Neural cell (in vitro differentiated cells): ENCODE measurements around the gene CTDP1. TPM values are rescaled to one million over a fixed set of nuclear protein-coding genes. Genes with fewer than 3 reads are reported as not detected.

Source experiments
- H2AFZ ChIP-seq: fragments of 200-600, 300-800 bp; sonication (generic), shearing (Covaris generic); 2 replicates; pipeline ENCODE4 v1.6.0; 2014; ENCODE audit warnings: low read depth, mild to moderate bottlenecking, antibody characterized with exemption, low read length, moderate library complexity
- H3F3A ChIP-seq: fragments of 200-600 bp; shearing (Covaris generic); 2 replicates; pipeline ENCODE4 v1.6.1; 2016; ENCODE audit warnings: mild to moderate bottlenecking, moderate library complexity, mixed read lengths, antibody characterized with exemption, low read length; ENCODE audit not compliant: insufficient read depth, poor library complexity, severe bottlenecking
- H3K27ac ChIP-seq: fragments of 200-600, 300-800 bp; sonication (generic), shearing (Covaris generic); 2 replicates; pipeline ENCODE4 v1.5.1; 2014; ENCODE audit warnings: mild to moderate bottlenecking, low read length, moderate library complexity
- H3K27me3 ChIP-seq: fragments of 300-800, 200-600 bp; sonication (generic), shearing (Covaris generic); 2 replicates; pipeline ENCODE4 v1.6.0; 2014; ENCODE audit warnings: mild to moderate bottlenecking, low read depth, low read length, moderate library complexity; ENCODE audit not compliant: insufficient read depth
- H3K36me3 ChIP-seq: fragments of 300-800, 200-600 bp; sonication (generic), shearing (Covaris generic); 2 replicates; pipeline ENCODE4 v1.5.1; 2014; ENCODE audit warnings: mild to moderate bottlenecking, antibody characterized with exemption, low read length, moderate library complexity; ENCODE audit not compliant: insufficient read depth
- H3K4me2 ChIP-seq: fragments of 300-800, 200-600 bp; sonication (generic), shearing (Covaris generic); 2 replicates; pipeline ENCODE4 v1.6.0; 2014; ENCODE audit warnings: mild to moderate bottlenecking, low read length
- H3K4me3 ChIP-seq: fragments of 300-800, 200-600 bp; sonication (generic), shearing (Covaris generic); 2 replicates; pipeline ENCODE4 v1.5.1; 2014; ENCODE audit warnings: mild to moderate bottlenecking, low read length, moderate library complexity
- H3K79me2 ChIP-seq: fragments of 200-600 bp; shearing (Covaris generic); replicated peaks from 2 replicates; pipeline ENCODE4 v1.6.0; 2014; ENCODE audit warnings: mild to moderate bottlenecking, low read length, moderate library complexity; ENCODE audit not compliant: insufficient read depth
- H3K9ac ChIP-seq: fragments of 300-800, 200-600 bp; sonication (generic), shearing (Covaris generic); 2 replicates; pipeline ENCODE4 v1.6.1; 2016; ENCODE audit warnings: mild to moderate bottlenecking, low read length, mixed read lengths
- H3K9me2 ChIP-seq: fragments of 200-600 bp; shearing (Covaris generic); 2 replicates; pipeline ENCODE4 v1.6.1; 2016; ENCODE audit warnings: mild to moderate bottlenecking, low read length, mixed read lengths; ENCODE audit not compliant: insufficient read depth
- H3K9me3 ChIP-seq: fragments of 200-600, 300-800 bp; sonication (generic), shearing (Covaris generic); 2 replicates; pipeline ENCODE4 v1.6.1; 2016; ENCODE audit warnings: mild to moderate bottlenecking, mixed run types, low read length, moderate library complexity, mixed read lengths
- H4K20me1 ChIP-seq: fragments of 200-600 bp; shearing (Covaris generic); 2 replicates; pipeline ENCODE4 v1.6.1; 2016; ENCODE audit warnings: mild to moderate bottlenecking, mixed run types; ENCODE audit not compliant: insufficient read depth
- EP300 ChIP-seq: fragments of 450-650 bp; conservative IDR thresholded peaks from 2 replicates; pipeline ENCODE4 v1.6.1; 2014; ENCODE audit warnings: antibody characterized with exemption, mild to moderate bottlenecking, moderate library complexity; ENCODE audit not compliant: poor library complexity, severe bottlenecking
- EZH2 ChIP-seq: fragments of 200-600, 300-800 bp; shearing (Covaris generic), sonication (generic); IDR thresholded peaks from 2 replicates; pipeline ENCODE4 v1.6.1; 2014; ENCODE audit warnings: antibody characterized with exemption, low read length, borderline replicate concordance, mild to moderate bottlenecking; ENCODE audit not compliant: insufficient read depth, poor library complexity, severe bottlenecking
- MXI1 ChIP-seq: fragments of 450-650 bp; conservative IDR thresholded peaks from 2 replicates; pipeline ENCODE4 v1.6.1; 2014; ENCODE audit warnings: antibody characterized with exemption, mild to moderate bottlenecking; ENCODE audit not compliant: poor library complexity, severe bottlenecking
- POLR2AphosphoS5 ChIP-seq: IDR thresholded peaks from 2 replicates; pipeline ENCODE4 v1.6.1; 2012
- RAD21 ChIP-seq: fragments of 450-650 bp; conservative IDR thresholded peaks from 2 replicates; pipeline ENCODE4 v1.6.1; 2014; ENCODE audit warnings: antibody characterized with exemption, mild to moderate bottlenecking, moderate library complexity
- SMC3 ChIP-seq: fragments of 450-650 bp; conservative IDR thresholded peaks from 2 replicates; pipeline ENCODE4 v1.6.1; 2014; ENCODE audit warnings: antibody characterized with exemption, mild to moderate bottlenecking, moderate library complexity; ENCODE audit not compliant: poor library complexity
- TAF1 ChIP-seq: IDR thresholded peaks from 2 replicates; pipeline ENCODE4 v1.6.1; 2012; ENCODE audit warnings: low read depth
- polyA plus RNA-seq: library from polyadenylated mRNA; depleted of rRNA; stranded (reverse); fragments of >200 nt; gene quantifications from 2 replicates; pipeline ENCODE4 v1.2.3, GENCODE V29; 2014
- TF ChIP-seq, protein P1 (sequence below): IDR thresholded peaks from 2 replicates; pipeline ENCODE4 v1.6.1; 2012; ENCODE audit warnings: borderline replicate concordance
- TF ChIP-seq, protein P2 (sequence below): fragments of 450-650 bp; IDR thresholded peaks from 2 replicates; pipeline ENCODE4 v1.5.1; 2014; ENCODE audit warnings: antibody characterized with exemption, mild to moderate bottlenecking, moderate library complexity; ENCODE audit not compliant: poor library complexity, severe bottlenecking

The CTDP1 gene
- polyA plus RNA-seq, 1 donor from 2014 or later, result 22.3 TPM

DNA sequence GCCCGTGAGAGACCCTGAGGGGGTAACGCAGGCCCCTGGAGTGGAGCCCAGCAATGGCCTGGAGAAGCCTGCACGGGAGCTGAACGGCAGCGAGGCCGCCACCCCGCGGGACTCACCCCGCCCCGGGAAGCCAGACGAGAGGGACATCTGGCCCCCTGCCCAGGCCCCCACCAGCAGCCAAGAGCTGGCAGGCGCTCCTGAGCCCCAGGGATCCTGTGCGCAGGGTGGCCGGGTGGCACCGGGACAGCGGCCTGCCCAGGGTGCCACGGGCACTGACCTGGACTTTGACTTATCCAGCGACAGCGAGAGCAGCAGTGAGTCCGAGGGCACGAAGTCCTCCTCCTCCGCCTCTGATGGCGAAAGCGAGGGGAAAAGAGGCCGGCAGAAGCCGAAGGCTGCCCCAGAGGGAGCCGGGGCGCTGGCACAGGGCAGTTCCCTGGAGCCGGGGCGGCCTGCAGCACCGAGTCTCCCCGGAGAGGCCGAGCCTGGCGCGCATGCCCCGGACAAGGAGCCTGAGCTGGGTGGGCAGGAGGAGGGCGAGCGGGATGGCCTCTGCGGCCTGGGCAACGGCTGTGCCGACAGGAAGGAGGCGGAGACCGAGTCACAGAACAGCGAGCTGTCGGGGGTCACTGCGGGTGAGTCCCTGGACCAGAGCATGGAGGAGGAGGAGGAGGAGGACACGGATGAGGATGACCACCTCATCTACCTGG is 35.1 kb downstream of the CTDP1 start:
- H3K9me3 ChIP-seq, result no peaks in the 10 kb centered on the region
- H3K79me2 ChIP-seq, result no peaks in the 10 kb centered on the region
- no peaks in the 10 kb centered on the region for H3F3A ChIP-seq
- TF ChIP-seq, protein P1, sequence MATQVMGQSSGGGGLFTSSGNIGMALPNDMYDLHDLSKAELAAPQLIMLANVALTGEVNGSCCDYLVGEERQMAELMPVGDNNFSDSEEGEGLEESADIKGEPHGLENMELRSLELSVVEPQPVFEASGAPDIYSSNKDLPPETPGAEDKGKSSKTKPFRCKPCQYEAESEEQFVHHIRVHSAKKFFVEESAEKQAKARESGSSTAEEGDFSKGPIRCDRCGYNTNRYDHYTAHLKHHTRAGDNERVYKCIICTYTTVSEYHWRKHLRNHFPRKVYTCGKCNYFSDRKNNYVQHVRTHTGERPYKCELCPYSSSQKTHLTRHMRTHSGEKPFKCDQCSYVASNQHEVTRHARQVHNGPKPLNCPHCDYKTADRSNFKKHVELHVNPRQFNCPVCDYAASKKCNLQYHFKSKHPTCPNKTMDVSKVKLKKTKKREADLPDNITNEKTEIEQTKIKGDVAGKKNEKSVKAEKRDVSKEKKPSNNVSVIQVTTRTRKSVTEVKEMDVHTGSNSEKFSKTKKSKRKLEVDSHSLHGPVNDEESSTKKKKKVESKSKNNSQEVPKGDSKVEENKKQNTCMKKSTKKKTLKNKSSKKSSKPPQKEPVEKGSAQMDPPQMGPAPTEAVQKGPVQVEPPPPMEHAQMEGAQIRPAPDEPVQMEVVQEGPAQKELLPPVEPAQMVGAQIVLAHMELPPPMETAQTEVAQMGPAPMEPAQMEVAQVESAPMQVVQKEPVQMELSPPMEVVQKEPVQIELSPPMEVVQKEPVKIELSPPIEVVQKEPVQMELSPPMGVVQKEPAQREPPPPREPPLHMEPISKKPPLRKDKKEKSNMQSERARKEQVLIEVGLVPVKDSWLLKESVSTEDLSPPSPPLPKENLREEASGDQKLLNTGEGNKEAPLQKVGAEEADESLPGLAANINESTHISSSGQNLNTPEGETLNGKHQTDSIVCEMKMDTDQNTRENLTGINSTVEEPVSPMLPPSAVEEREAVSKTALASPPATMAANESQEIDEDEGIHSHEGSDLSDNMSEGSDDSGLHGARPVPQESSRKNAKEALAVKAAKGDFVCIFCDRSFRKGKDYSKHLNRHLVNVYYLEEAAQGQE, result no peak
- TF ChIP-seq EP300 (no peak), TAF1 (no peak), EZH2 (no peak), SMC3 (no peak), RAD21 (no peak), POLR2AphosphoS5 (no peak), MXI1 (no peak)
- TF ChIP-seq, protein P2, sequence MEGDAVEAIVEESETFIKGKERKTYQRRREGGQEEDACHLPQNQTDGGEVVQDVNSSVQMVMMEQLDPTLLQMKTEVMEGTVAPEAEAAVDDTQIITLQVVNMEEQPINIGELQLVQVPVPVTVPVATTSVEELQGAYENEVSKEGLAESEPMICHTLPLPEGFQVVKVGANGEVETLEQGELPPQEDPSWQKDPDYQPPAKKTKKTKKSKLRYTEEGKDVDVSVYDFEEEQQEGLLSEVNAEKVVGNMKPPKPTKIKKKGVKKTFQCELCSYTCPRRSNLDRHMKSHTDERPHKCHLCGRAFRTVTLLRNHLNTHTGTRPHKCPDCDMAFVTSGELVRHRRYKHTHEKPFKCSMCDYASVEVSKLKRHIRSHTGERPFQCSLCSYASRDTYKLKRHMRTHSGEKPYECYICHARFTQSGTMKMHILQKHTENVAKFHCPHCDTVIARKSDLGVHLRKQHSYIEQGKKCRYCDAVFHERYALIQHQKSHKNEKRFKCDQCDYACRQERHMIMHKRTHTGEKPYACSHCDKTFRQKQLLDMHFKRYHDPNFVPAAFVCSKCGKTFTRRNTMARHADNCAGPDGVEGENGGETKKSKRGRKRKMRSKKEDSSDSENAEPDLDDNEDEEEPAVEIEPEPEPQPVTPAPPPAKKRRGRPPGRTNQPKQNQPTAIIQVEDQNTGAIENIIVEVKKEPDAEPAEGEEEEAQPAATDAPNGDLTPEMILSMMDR, result no peak
- H3K27ac ChIP-seq, result no peak overlapping the region
- H3K9ac ChIP-seq, result no peak overlapping the region
- H3K4me2 ChIP-seq, result no peak overlapping the region
- no peak overlapping the region for H2AFZ ChIP-seq
- no peaks in the 10 kb centered on the region for H3K36me3 ChIP-seq
- H4K20me1 ChIP-seq, result no peaks in the 10 kb centered on the region
- H3K27me3 ChIP-seq, result no peaks in the 10 kb centered on the region
- H3K4me3 ChIP-seq, result no peak overlapping the region
- no peaks in the 10 kb centered on the region for H3K9me2 ChIP-seq

DNA sequence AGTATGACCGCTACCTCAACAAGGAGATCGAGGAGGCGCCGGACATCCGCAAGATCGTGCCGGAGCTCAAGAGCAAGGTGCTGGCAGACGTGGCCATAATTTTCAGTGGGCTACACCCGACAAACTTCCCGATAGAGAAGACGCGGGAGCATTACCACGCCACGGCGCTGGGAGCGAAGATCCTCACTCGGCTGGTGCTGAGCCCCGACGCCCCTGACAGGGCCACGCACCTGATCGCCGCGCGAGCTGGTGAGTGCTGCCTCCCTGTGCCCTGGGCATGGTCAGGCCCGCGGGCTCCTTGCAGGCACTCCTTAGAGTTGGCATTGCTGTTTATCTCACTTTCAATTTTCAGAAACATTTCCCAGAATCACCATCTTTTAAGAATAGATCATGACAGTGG is 35.7 kb downstream of the CTDP1 start:
- no peaks in the 10 kb centered on the region for H3K79me2 ChIP-seq
- no peaks in the 10 kb centered on the region for H4K20me1 ChIP-seq
- no peak overlapping the region for H3K27ac ChIP-seq
- TF ChIP-seq SMC3 (no peak), POLR2AphosphoS5 (no peak), RAD21 (no peak), EP300 (no peak), EZH2 (no peak), TAF1 (no peak), MXI1 (no peak)
- TF ChIP-seq, protein P2, result no peak
- TF ChIP-seq, protein P1, result no peak
- no peak overlapping the region for H3K9ac ChIP-seq
- H3K4me2 ChIP-seq, result no peak overlapping the region
- no peaks in the 10 kb centered on the region for H3F3A ChIP-seq
- H3K27me3 ChIP-seq, result no peaks in the 10 kb centered on the region
- H3K9me3 ChIP-seq, result no peaks in the 10 kb centered on the region
- no peaks in the 10 kb centered on the region for H3K36me3 ChIP-seq
- no peak overlapping the region for H2AFZ ChIP-seq
- H3K9me2 ChIP-seq, result no peaks in the 10 kb centered on the region
- H3K4me3 ChIP-seq, result no peak overlapping the region
